Aorta (tissue), 5 donors: ENCODE measurements around the gene LMTK3. TPM values are rescaled to one million over a fixed set of nuclear protein-coding genes. Genes with fewer than 3 reads are reported as not detected.

Experiments
- ATAC-seq: fragments of 200-7000 bp; cut with Tn5 transposase; one replicate; pipeline ENCODE4 v1.9.1; 2022; ENCODE audit warnings: moderate library complexity; ENCODE audit not compliant: low FRiP score
- DNase-seq, 2 donors: peaks; one replicate each; pipeline ENCODE4 v3.0.0-alpha.2; 2020
- H3K27ac ChIP-seq, 2 donors: one replicate each; pipeline ENCODE4 v1.5.1; 2013; ENCODE audit warnings: low read length in 2 of 2, mild to moderate bottlenecking in 2 of 2, moderate library complexity in 2 of 2, control low read depth in 1 of 2, inconsistent platforms in 1 of 2, low read depth in 1 of 2
- H3K27me3 ChIP-seq, 2 donors: one replicate each; pipeline ENCODE4 v1.6.1; 2013; ENCODE audit warnings: control low read depth in 1 of 2, low read length in 1 of 2, mild to moderate bottlenecking in 1 of 2, moderate library complexity in 1 of 2; ENCODE audit not compliant: insufficient read depth in 2 of 2, control insufficient read depth in 1 of 2
- H3K36me3 ChIP-seq, 2 donors: one replicate each; pipeline ENCODE4 v1.6.1; 2013; ENCODE audit warnings: control low read depth in 1 of 2, low read length in 1 of 2, mild to moderate bottlenecking in 1 of 2; ENCODE audit not compliant: insufficient read depth in 2 of 2, control insufficient read depth in 1 of 2
- H3K4me1 ChIP-seq, 2 donors: one replicate each; pipeline ENCODE4 v1.6.1; 2013; ENCODE audit warnings: low read length in 2 of 2, control low read depth in 1 of 2, mild to moderate bottlenecking in 1 of 2, moderate library complexity in 1 of 2; ENCODE audit not compliant: insufficient read depth in 2 of 2, control insufficient read depth in 1 of 2
- H3K4me3 ChIP-seq, 2 donors: one replicate each; pipeline ENCODE4 v1.5.1; 2013; ENCODE audit warnings: low read length in 2 of 2, control low read depth in 1 of 2, mild to moderate bottlenecking in 1 of 2
- H3K9me3 ChIP-seq: one replicate; pipeline ENCODE4 v1.6.1; 2013; ENCODE audit warnings: mild to moderate bottlenecking, low read length; ENCODE audit not compliant: control insufficient read depth
- WGBS, 2 donors: extraction: QIAGEN DNeasy Blood & Tissue Kit; methylation state at CpG; one replicate each; pipeline ENCODE4 v1.1.7; 2013; 5-methylcytosine and 5-hydroxymethylcytosine counted together
- intact Hi-C, 2 donors: fragments of 100-400 bp; cut with DNase I; formaldehyde crosslinking; loops; one replicate each; pipeline versions ENCODE4 v1.14.2 to v1.15.0; 2022
- polyA plus RNA-seq, 2 donors: library from polyadenylated mRNA; stranded (reverse); fragments of 200-250 nt; gene quantifications; one replicate each; pipeline ENCODE4 v1.2.3, GENCODE V29; 2013
- total RNA-seq, 2 donors: library from RNA; stranded (reverse); fragmentation: NEBNext Ultra II Directional; extraction: Animal tissue kit (Norgen Biotek cat#: 25700); gene quantifications; one replicate each; pipeline ENCODE4 v1.2.1, GENCODE V29; 2021
- donor health status: healthy with polysubstance abuse.
- donor health status: Bipolar disorder and iron deficiency.
- donor health status: DM: no; HTN: no; CAD: no.
- donor health status: DM: no; HTN: no; CAD: no.
- donor health status: DM: yes; HTN: yes; CAD: no.

Gene LMTK3
- total and polyA plus RNA-seq, 4 donors = 0.51 to 4.2 (median 0.98) TPM

GRCh38 chr19:48502350-48503018, 9.2 kb downstream of the LMTK3 start:
- Histone ChIP-seq H3K4me3 (no peak overlapping the region), H3K27me3 (no peaks in the 10 kb centered on the region), H3K27ac (no peak overlapping the region), H3K4me1 (no peaks in the 10 kb centered on the region), H3K9me3 (no peaks in the 10 kb centered on the region), H3K36me3 (no peaks in the 10 kb centered on the region)
- ATAC-seq (peak; percentile 9), DNase-seq (peak in 1 of 2 donors; percentile 42)
- WGBS, 2 donors = 37 to 39% methylated on average over 27 of the region's 27 CpGs
- intact Hi-C loops = no loop called here

- Histone ChIP-seq H3K27me3 (no peaks in the 10 kb centered on the region), H3K9me3 (no peaks in the 10 kb centered on the region), H3K4me3 (no peak overlapping the region), H3K4me1 (no peaks in the 10 kb centered on the region), H3K36me3 (no peaks in the 10 kb centered on the region), H3K27ac (no peak overlapping the region)
- peak; percentile 16 for ATAC-seq
- intact Hi-C loops = no loop called here
- peak in 1 of 2 donors; percentile 86 for DNase-seq
- WGBS, 2 donors = 9 to 13% methylated on average over 20 of the region's 20 CpGs
Measured at GRCh38 chr19:48501494-48502349, 9.9 kb downstream of the LMTK3 start.

- ATAC-seq (no peak), DNase-seq (no peak)
- no peak overlapping the region for H3K4me3 ChIP-seq
- 56 to 61% methylated on average over 26 to 32 of the region's 32 CpGs for WGBS, 2 donors
- no peaks in the 10 kb centered on the region for H3K36me3 ChIP-seq
- no peak overlapping the region for H3K27ac ChIP-seq
- H3K27me3 ChIP-seq = no peaks in the 10 kb centered on the region
- no peaks in the 10 kb centered on the region for H3K4me1 ChIP-seq
- intact Hi-C loops = no loop called here
- no peaks in the 10 kb centered on the region for H3K9me3 ChIP-seq
Measured at GRCh38 chr19:48500830-48501493, 10.7 kb downstream of the LMTK3 start.

GRCh38 chr19:48499316-48500090, 12.1 kb downstream of the LMTK3 start:
- Histone ChIP-seq H3K27ac (no peak overlapping the region), H3K9me3 (no peaks in the 10 kb centered on the region), H3K36me3 (no peaks in the 10 kb centered on the region), H3K27me3 (no peaks in the 10 kb centered on the region), H3K4me1 (no peaks in the 10 kb centered on the region), H3K4me3 (no peak overlapping the region)
- ATAC-seq = no peak
- DNase-seq = no peak
- 68 to 76% methylated on average over 40 to 44 of the region's 44 CpGs for WGBS, 2 donors
- intact Hi-C loops = no loop called here

- ATAC-seq = no peak
- H3K4me1 ChIP-seq = no peaks in the 10 kb centered on the region
- intact Hi-C loops = no loop called here
- H3K27me3 ChIP-seq = no peaks in the 10 kb centered on the region
- 42 to 55% methylated on average over 29 to 59 of the region's 59 CpGs for WGBS, 2 donors
- no peak for DNase-seq
- no peaks in the 10 kb centered on the region for H3K9me3 ChIP-seq
- H3K4me3 ChIP-seq = no peak overlapping the region
- H3K36me3 ChIP-seq = no peaks in the 10 kb centered on the region
- no peak overlapping the region for H3K27ac ChIP-seq
Measured at GRCh38 chr19:48498595-48499311, 12.9 kb downstream of the LMTK3 start.

- no peak for ATAC-seq
- H3K9me3 ChIP-seq = no peaks in the 10 kb centered on the region
- DNase-seq = peak in 1 of 2 donors; percentile 72
- intact Hi-C loops = no loop called here
- 60 to 75% methylated on average over 35 to 46 of the region's 46 CpGs for WGBS, 2 donors
- H3K36me3 ChIP-seq = no peaks in the 10 kb centered on the region
- no peaks in the 10 kb centered on the region for H3K4me1 ChIP-seq
- no peak overlapping the region for H3K27ac ChIP-seq
- H3K27me3 ChIP-seq = no peaks in the 10 kb centered on the region
- no peak overlapping the region for H3K4me3 ChIP-seq
Measured at GRCh38 chr19:48497728-48498594, 13.7 kb downstream of the LMTK3 start.

GRCh38 chr19:48496959-48497727, 14.5 kb downstream of the LMTK3 start:
- no peak for ATAC-seq
- no peaks in the 10 kb centered on the region for H3K36me3 ChIP-seq
- no peak overlapping the region for H3K4me3 ChIP-seq
- no peak overlapping the region for H3K27ac ChIP-seq
- intact Hi-C loops = no loop called here
- H3K9me3 ChIP-seq = no peaks in the 10 kb centered on the region
- 53 to 60% methylated on average over 35 to 45 of the region's 45 CpGs for WGBS, 2 donors
- no peak for DNase-seq
- no peaks in the 10 kb centered on the region for H3K27me3 ChIP-seq
- no peaks in the 10 kb centered on the region for H3K4me1 ChIP-seq
